Islet precursor cell (in vitro differentiated cells): ENCODE measurements around the gene PPP1R9A.

ENCODE experiments used
- DNase-seq: peaks from one replicate; pipeline ENCODE4 v3.0.0-alpha.2; 2018

PPP1R9A gene

DNA sequence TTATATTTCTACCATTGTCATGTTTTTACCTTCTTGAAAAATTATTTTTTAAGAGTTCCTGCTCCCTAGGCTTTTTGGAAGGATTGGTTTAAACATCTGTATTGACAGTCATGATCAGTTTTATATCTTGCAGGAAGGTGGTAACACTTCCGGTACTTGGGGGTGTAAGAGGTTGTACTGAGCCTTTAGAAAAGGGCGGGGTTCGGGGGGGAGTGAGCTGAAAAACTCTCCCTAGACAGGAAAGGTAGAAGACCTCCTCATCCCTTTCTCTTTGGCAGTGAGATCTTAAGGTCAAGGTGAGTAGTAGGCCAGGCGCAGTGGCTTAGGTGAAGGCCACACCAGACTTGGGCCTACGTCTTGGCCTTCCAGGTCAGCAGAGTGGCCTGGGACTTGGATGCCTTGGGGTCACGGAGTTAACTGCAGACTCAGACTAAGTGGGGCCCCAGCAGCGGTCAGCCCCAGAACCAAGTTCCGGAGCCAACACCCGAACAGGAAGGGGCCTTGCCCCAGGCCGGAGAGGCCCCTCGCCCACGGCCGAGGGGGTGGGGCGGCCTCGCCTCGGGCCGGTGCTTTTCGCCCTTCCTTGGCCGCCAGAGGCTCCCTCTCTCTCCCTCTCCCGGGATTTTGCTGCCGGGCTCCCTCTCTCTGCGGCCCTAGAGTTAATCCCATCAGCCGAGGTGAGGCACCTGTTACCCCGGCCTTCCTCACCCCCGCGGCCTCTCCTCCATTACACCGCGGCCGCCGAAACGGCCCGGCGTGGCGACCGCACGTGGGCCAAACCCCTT is at the start of gene PPP1R9A:
Gene PPP1R9A, plus strand, starts transcription at position 569 of the 785 bp plus-strand sequence. CDS start 2,520 bp downstream, outside the sequence.
- peak; percentile 82 for DNase-seq

DNA sequence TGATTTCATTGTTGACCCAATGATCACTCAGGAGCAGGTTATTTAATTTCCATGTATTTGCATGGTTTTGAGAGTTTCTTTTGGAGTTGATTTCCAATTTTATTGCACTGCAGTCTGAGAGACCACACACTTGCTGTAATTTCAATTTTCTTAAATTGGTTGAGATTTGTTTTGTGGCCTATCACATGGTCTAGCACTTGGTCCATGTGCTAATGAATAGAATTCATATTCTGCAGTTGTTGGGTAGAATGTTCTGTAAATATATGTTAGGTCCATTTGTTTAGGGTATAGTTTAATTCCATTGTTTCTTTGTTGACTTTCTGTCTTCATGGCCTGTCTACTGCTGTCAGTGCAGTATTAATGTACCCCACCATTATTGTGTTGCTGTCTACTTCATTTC is 36.3 kb upstream of the PPP1R9A start:
- DNase-seq = no peak

DNA sequence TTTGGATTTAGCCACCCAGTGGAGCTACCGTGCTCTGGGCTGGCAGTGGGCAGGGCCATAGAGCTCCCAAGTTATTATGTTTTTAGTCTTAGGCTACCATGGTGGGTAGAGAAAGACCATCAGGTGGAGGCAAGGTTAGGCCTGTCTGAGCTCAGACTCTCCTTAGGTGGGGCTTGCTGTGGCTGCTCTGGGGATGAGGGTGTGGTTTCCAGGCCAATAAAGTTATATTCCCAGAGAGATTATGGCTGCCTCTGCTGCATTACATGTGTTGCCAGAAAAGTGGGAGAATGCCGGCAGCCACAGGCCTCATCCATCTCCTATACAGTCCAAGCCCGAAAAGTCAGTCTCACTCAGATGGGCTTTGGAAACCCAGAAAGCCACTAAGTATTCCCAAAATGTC is 34.2 kb upstream of the PPP1R9A start:
- no peak for DNase-seq

DNA sequence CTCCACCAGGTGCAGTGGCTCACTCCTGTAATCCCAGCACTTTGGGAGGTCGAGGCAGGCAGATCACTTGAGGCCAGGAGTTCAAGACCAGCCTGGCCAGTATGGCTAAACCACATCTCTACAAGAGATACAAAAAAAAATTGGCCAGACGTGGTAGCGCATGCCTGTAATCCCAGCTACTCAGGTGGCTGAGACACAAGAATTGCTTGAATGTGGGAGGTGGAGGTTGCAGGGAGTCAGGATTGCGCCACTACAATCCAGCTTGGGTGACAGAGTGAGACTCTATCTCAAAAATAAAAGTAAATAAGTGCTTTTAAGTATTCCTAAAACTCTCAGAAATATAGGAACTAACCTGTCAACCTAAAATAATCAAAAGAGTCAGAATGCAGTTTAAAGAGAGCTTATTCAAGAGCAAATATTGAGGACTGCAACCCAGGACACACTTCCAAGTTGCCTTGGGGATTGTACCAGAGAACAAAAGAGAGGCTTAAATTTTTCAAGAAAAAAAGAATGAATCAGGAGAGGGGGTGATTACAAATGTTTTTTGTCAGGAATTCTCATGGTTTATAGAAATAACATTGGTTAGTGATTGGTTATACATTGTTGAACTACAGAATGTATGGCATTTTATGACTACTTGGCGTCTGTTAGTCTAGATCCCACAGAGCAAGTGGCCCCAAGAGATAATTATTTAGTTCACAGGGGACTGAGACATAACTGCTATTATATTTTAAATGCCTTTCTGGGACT is 33.2 kb upstream of the PPP1R9A start:
- DNase-seq = no peak

DNA sequence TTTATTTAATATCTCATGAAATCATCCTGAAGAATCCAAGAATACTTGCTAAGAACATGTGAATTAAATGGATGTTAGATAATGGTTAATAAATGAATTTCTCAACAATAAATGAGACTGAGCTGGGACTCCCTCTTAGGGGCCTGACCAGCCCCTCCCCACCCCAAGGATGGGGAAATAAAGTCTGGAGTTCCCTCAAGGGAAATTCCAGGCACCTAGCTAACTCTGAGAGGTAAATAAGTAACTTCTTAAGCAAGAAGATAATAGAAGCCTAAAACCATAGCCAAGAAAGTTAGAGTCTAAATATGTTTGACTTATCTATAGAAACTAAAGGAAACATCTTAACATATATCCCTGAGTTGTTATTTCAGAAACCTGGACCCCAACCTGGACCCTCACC is 32.2 kb upstream of the PPP1R9A start:
- no peak for DNase-seq

DNA sequence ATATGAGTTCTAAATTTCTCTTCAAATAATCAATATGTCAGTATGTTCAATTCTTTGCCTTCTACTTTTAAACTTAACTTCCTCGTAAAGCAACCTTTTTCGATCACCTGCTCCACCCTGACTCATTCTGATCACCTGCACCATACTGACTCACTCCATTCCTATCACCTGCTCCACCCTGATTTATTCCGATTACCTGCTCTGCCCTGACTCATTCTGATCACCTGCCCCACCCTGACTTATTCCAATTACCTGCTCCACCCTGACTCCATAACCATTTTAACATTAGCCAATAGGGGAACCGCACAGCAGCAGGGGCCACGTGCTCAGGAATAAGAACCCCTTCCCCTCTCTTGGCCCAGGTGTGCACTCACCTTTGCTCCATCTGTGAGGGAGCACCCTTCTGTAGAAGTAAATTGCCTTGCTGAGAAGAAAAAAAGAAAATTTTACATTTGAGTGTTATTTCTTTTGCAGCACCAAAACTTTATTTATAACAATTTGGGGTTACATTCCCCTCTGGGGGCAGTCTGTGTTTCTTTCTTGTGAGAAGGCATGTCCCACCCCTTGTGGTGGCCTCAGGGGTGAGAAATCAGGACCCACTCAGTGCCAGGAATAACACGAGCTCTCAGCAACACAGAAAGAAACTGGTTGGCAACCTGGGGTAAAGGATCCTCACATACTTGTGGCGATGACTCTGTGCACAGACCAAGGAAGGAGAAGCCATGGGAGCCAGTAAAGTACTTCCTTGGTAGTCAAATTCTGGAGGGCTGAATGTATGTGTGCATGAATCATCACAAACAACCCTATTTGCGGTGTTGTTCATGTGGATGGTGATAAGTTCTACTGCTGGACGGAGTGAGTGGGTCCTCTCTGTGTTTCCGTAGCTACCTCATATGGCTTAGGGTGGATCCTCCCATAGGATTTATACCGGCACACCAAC is 29.4 kb upstream of the PPP1R9A start:
- peak; percentile 63 for DNase-seq

DNA sequence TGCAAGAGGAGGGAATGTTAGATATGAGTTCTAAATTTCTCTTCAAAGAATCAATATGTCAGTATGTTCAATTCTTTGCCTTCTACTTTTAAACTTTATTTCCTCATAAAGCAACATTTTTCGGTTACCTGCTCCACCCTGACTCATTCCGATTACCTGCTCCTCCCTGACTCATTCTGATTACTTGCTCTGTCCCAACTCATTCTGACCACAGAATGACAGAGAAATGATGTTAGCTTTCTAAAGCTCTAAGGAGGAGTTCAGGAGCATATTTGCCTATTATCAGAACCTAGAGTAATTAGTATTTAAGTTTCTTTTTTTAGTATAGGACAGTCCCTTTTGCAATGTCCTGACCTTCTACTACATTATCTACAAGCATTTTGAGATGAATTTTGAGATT is 24.5 kb upstream of the PPP1R9A start:
- no peak for DNase-seq

DNA sequence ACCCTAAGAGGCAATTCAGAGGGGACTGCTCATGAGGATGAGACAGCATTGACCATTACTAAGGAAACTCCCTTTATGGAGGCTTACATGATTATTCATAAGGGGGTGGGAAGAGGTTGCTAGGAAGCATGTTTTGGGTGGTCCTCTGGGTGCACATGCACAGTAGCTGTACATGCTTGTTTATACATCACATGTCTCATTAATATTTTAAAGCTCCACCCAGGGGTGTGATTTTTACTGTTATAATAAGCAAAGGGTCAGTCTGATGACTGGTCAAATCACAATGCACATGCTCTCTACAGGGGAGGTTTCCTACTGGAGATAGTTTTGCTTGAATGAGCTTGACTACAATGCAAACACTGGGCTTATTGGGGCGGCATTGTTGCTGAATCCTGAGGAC is 23.8 kb upstream of the PPP1R9A start:
- no peak for DNase-seq

DNA sequence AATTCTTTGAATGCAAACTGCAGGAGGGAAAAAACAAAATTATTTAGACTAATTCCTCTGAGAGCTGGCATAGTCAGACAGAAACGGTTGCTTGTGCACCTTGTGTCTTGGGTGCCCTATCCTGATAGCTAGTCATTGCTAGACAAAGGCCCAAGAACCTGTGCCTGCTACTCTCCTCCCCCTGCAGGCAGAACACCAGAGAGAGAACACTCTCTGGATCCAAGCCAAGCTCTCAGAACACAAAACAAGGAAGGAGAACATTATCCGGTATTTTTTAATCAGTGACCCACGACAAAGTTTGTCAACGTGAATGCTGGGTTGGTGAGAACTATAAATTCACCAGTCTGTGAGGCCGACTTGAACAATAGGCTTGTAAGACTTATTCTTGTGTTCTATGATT is 18.8 kb upstream of the PPP1R9A start:
- DNase-seq = no peak

DNA sequence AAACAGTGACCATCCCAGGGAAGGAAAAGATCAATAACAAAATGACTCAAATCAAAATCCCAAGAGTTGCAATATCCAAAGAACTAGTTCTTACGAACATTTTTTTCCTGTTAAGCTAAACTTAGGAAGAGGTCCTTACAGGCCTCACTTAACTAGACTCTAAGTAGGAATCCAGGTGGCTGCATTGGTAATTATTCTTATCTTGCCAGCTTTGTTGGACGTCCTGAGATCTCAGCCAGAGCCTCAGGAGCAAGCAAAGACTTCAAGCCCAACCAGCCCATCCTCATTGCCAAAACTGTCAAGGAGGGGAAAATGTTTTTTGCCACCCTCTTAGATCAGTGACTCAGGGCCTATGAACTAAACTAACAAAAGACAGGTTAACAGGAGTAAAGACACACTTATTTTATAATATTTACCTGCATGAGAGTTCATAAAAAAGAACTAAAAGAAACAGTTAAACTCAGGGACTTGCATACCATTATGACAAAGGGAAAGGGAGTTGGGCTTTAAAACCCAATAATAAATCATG is 18.3 kb upstream of the PPP1R9A start:
- no peak for DNase-seq

DNA sequence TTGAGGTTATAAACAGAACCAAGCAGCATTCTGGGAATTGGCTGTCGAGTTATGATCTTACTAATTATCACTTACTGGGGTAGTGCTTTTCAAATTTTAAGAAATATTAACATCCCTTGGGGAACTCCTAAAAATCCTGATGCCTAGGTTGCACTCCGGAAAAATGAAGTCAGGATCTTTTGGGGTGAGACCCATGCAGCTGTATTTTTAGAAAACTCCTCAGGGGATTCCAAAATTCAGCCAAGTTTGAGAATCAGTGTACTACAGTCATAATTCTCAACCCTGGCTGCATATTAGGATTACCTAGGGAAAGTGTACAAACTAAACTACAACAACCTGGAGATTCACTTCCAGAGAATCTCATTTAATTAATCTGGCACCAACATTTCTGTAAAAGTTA is 17.2 kb upstream of the PPP1R9A start:
- DNase-seq = no peak

DNA sequence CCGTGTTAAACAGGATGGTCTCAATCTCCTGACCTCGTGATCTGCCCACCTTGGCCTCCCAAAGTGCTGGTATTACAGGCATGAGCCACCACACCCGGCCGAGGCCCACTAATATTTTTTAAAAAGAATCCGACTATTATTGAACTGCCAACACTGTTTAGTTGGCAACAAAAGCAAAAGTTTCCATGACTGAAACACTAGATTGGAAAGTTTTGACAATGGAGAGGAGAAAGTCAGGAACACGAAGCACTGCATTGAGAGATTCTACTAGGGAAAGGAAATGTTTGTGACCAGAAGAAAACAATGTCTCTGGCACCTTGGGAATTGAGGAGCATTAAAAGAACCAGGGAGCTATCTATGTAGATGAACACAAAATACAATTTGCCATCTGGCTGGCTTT is 13.7 kb upstream of the PPP1R9A start:
- DNase-seq = no peak

DNA sequence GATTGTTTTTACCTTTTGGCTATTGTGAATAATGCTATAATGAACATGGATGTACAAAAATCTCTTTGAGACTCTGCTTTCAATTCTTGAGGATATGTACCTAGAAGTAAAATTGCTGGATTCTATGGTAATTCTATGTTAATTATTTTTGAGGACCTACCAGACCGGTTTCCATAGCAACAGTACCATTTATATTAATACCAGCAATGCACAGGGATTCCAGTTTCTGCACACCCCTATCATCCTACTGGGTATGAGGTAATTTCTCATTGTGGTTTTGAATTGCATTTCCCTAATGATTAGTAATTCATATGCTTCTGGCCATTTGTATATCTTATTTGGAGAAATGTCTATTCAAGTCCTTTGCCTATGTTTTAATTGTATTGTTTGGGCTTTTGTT is 9.9 kb upstream of the PPP1R9A start:
- no peak for DNase-seq

DNA sequence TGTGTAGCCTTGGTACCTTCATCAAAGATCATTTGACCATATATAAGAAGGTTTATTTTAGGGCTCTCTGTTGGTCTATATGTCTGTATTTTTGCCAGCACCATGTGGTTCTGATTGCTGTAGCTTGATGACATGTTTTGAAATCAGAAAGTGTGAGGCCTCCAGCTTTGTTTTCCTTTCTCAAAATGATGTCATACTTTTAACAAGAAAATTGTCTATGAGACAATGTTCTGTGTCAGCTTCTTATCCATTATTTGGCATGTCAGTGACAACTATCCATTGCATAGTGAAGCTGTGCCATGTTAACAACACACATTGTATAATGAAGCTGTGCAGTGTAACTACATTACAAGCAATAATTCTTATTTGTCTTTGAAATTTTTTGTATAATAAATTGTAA is 9.1 kb upstream of the PPP1R9A start:
- no peak for DNase-seq

DNA sequence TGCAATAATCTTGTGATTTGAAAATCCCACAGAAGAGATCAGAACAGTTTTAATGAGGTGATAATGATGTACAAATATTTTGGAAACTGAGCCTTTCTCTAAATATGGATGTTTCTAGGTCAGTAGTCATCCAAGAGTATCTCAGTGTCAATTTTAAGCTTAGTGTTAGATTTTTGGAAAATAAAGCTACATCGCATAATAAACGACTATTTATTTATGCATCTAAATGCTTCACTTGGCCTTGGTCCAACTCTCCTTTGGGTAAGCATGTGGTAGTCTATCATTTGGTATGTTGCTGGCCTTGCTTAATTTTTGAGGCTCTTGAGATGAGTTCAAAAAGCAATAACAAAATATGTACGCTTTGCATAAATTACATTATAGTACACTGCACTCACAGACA is 5.4 kb upstream of the PPP1R9A start:
- DNase-seq = no peak

DNA sequence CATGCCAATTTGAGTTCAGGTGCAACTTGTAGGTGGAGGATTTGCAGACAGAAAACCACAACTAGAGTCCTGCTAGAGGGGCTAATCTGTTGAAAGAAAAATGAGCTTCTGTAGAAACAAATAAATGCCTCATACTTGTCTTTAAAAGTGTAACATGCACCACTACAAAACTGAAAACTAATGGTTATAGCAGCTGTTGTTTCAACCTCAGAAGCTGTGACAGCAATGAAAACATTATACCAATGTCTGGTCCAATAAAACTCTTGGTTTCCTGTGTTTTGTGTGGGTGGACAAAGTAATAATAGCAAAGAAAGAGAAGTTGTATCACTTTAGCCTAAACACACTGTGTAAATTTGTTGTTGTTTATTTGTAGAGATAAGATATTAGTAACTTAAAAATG is 3.4 kb upstream of the PPP1R9A start:
- no peak for DNase-seq

DNA sequence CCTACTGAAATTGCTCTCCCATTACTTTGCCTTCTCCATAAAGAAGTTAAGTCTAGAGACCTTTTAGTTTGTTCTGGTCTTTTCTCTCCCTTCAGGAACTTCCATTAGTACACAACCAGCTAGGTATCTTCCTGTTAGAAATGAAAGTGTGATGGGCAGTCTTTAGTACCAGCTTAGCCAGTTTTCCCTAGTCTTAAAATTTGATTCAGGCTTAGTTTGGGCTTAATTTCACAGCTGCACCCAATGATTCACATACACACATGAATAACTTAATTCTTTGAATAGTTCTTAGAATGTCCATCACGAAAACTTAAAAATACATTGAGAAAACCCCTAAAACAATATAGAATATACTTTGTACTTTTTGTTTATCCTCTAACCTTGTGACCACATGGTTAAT is 2.4 kb upstream of the PPP1R9A start:
- DNase-seq = no peak

DNA sequence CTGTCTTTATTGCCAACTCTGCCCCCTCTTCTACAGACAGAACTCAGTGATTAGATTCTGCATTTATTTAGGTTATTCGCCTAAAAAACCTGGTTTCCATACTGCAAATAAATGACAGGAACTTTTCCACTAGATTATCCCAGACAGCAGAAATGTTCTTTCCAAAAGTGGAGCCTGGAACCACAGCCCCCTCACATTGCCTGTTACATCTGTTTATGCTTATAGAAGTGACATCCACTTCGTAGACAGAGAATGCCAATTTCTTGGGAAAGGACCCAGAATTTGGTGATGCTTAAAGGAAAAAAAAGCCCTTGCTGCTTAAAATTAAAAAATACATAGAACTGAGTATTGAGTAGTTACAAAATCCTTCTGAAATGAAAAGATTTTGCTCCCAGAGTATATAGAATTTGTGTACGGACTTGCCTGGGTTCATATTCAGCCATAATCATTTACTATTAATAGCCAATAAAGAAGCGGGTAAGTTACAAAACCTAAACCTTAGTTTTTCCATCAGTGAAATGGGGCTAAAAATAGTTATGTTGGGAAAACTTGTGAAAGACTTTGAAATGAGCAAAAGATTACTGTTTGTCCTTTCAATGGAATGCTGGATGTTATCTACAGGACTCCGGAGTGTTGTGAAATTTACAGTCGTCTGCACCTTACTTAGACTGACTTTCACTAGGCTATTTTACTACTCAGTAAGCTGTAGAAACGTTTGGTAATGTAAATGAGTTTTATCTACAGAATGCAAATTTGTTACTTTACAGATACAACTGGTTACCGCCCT is 1.1 kb upstream of the PPP1R9A start:
- DNase-seq = no peak

DNA sequence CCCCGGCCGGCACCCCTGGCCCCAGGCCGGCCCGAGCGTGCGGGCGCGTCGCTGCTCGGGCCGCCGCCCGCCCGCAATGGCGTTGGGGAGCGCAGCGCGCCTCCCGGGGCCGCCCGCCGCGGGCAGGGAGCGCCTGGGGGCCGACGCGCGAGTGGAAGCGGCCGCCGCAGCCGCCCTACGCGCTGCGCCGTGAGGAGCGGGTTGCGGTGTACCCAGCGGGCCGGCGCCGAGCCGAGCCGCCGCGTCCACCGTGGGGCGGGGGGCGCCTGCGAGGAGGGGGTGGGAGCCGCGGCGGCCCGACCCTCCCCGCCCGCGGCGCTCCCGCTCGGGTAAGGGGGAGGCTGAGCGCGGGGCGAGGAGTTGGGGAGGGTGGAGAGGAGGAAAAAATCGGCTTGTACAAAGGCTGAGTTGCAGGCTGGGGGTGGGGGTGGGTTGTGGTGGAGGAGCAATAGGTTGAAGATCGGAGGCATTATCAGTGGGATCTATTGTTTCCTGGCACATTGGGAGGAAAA is 473 bp downstream of the PPP1R9A start:
- no peak for DNase-seq

DNA sequence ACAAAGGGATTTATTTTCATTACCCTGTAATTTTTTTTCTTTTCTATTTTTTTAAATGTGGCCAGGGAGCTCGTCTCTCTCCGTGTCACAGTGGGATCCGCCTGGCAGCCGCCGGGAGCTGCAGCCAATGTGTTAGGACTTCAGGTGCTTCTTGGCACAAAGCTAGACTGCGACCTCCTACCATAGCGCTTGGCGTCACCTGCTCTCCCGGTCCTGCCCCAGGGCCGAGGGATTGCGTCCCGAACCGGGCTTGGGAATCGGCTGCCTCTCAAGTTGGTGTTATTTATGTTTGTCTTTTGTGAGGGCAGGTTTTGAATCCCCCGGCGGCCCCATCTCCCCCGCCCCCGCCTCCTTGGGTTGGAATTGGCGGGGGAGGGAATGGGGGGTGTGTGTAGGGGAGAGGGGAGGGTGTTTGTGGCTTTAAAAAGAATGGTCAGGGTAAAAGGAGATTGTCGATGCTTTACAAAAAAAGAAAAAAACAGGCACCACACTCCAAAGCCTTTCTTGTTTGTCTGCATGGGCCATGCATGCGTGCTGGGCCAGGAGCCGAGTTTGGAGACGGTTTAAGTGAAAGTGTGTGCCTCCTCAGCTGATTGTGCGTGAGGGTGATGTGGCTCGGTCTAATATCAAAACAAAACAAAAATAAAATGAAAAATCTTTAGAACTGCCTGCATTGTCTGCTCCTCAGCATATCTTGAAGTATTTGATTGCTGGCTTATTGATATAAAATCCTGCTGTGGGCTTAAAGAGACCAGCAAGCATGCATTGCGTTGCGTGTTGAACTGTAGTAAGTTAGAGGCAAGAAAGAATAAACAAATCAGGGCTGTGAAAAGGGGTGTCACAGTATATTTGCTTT is 1.2 kb downstream of the PPP1R9A start:
- DNase-seq = peak; percentile 87

DNA sequence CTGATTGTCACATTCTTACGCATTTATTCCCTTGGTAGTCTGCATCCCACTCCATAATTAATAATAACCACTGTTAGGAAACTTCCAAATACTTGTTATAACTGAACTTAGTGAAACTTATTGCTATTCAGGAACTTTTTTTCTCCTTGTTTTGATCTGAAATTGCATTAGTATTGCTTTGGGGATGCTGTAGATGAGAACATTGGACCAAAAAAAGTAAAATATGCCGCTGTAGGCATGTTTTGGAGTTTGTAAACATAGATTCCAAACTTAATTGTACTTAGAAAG is 1.7 kb downstream of the PPP1R9A start:
- no peak for DNase-seq
